ENCODE measurements around the gene ESYT3. TPM values are rescaled to one million over a fixed set of nuclear protein-coding genes. Genes with fewer than 3 reads are reported as not detected.

Gene ESYT3
- total RNA-seq, 1 donor from 2014 or later = 2.0 TPM

GRCh38 chr3:138433892-138434275, 532 bp upstream of the ESYT3 start:
- Histone ChIP-seq H3K9me3 (no peaks in the 10 kb centered on the region), H3K27me3 (peaks cover 5% of the 10 kb centered on the region), H3K36me3 (no peaks in the 10 kb centered on the region), H3K4me1 (peaks cover 26% of the 10 kb centered on the region), H3K4me3 (peak overlapping the region; percentile 53 to 56), H3K27ac (no peak overlapping the region)
- intact Hi-C loops (cut with DNase I) = no loop called here
- no peak for TF ChIP-seq POLR2AphosphoS5 (IDR thresholded peaks at IDR 0.05; ENCODE audit: insufficient read depth in 1 of 2, low read depth in 1 of 2)
- TF ChIP-seq, protein P1, sequence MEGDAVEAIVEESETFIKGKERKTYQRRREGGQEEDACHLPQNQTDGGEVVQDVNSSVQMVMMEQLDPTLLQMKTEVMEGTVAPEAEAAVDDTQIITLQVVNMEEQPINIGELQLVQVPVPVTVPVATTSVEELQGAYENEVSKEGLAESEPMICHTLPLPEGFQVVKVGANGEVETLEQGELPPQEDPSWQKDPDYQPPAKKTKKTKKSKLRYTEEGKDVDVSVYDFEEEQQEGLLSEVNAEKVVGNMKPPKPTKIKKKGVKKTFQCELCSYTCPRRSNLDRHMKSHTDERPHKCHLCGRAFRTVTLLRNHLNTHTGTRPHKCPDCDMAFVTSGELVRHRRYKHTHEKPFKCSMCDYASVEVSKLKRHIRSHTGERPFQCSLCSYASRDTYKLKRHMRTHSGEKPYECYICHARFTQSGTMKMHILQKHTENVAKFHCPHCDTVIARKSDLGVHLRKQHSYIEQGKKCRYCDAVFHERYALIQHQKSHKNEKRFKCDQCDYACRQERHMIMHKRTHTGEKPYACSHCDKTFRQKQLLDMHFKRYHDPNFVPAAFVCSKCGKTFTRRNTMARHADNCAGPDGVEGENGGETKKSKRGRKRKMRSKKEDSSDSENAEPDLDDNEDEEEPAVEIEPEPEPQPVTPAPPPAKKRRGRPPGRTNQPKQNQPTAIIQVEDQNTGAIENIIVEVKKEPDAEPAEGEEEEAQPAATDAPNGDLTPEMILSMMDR (IDR thresholded peaks at IDR 0.05) = no peak
- TF ChIP-seq POLR2A (IDR thresholded peaks at IDR 0.05) = no peak
- no peak for DNase-seq (ENCODE audit: extremely low spot score in 2 of 2)

DNA sequence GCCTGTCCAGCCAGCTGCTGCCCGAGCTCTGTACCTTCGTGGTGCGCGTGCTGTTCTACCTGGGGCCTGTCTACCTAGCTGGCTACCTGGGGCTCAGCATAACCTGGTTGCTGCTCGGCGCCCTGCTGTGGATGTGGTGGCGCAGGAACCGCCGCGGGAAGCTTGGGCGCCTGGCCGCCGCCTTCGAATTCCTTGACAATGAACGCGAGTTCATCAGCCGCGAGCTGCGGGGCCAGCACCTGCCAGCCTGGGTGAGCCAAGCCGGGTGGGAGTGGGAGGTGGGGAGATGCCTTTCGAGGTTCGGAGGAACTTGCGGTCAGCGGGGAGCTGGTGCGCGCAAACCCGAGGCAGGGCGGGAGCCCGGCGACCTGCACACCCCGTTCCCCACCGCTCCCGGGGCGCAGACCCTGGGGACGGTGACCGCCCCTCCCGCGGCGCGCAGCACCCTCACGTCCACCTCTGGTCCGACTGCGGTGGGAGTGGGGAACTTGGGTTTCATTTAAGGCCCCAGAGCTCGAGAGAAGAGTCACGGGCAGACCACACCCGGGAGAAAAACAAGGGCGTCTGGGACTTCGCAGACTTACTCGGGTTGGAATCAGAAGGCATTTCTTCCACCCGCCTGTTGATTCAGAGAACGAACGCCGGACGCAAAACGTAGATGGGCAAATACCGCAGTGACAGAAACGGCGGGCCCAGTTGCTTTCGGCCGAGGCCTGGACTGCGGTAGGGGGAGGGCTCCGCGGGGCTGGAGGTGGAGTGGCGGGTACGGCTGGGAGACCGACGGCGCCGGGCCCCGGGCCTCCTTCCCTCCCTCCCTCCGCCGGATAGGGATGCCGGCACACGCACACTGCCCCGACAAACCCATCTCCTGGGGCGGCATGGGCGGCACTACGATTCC, 708 bp downstream of the ESYT3 start:
- H3K27ac ChIP-seq = no peak overlapping the region
- no peaks in the 10 kb centered on the region for H3K9me3 ChIP-seq
- intact Hi-C loops (cut with DNase I) = no loop called here
- H3K36me3 ChIP-seq = no peaks in the 10 kb centered on the region
- DNase-seq (ENCODE audit: extremely low spot score in 2 of 2) = no peak
- TF ChIP-seq POLR2A (IDR thresholded peaks at IDR 0.05) = no peak
- no peak for TF ChIP-seq POLR2AphosphoS5 (IDR thresholded peaks at IDR 0.05; ENCODE audit: insufficient read depth in 1 of 2, low read depth in 1 of 2)
- TF ChIP-seq, protein P1 (IDR thresholded peaks at IDR 0.05) = no peak
- peak overlapping the region; percentile 53 to 56 for H3K4me3 ChIP-seq
- H3K4me1 ChIP-seq = peaks cover 26% of the 10 kb centered on the region
- peaks cover 5% of the 10 kb centered on the region for H3K27me3 ChIP-seq

GRCh38 chr3:138435840-138436239, 1.4 kb downstream of the ESYT3 start:
- TF ChIP-seq POLR2AphosphoS5 (IDR thresholded peaks at IDR 0.05; ENCODE audit: insufficient read depth in 1 of 2, low read depth in 1 of 2) (no peak), POLR2A (IDR thresholded peaks at IDR 0.05) (no peak)
- TF ChIP-seq, protein P1 (IDR thresholded peaks at IDR 0.05) = no peak
- intact Hi-C loops (cut with DNase I) = no loop called here
- Histone ChIP-seq H3K4me1 (peaks cover 26% of the 10 kb centered on the region), H3K9me3 (no peaks in the 10 kb centered on the region), H3K4me3 (peak overlapping the region; percentile 53 to 56), H3K27me3 (peaks cover 5% of the 10 kb centered on the region), H3K36me3 (no peaks in the 10 kb centered on the region), H3K27ac (no peak overlapping the region)
- DNase-seq (ENCODE audit: extremely low spot score in 2 of 2) = no peak

DNA sequence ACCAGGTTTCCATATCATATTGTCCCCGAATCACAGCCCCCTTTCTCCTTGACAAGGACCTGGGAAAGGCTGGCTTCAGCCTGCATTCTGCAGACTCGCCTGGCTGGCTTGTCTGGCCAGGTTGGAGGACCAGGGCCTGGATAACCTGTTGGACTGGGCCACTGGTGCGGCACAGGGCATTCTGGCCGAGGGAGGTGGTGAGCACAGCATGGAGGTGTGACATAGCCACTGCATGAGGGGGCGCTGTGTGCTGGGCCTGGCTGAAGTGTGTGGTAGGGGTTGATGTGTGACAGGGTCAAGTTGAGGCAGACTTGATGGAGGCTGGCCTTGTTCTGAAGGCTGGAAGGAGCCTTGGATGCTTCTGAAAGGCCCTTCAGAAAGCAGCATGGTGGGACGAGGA, 2.9 kb downstream of the ESYT3 start:
- Histone ChIP-seq H3K4me1 (peaks cover 26% of the 10 kb centered on the region), H3K27ac (no peak overlapping the region), H3K9me3 (no peaks in the 10 kb centered on the region), H3K4me3 (no peak overlapping the region), H3K36me3 (no peaks in the 10 kb centered on the region), H3K27me3 (peaks cover 5% of the 10 kb centered on the region)
- DNase-seq (ENCODE audit: extremely low spot score in 2 of 2) = no peak
- TF ChIP-seq POLR2AphosphoS5 (IDR thresholded peaks at IDR 0.05; ENCODE audit: insufficient read depth in 1 of 2, low read depth in 1 of 2) (no peak), POLR2A (IDR thresholded peaks at IDR 0.05) (no peak)
- TF ChIP-seq, protein P1 (IDR thresholded peaks at IDR 0.05) = no peak
- intact Hi-C loops (cut with DNase I) = no loop called here

DNA sequence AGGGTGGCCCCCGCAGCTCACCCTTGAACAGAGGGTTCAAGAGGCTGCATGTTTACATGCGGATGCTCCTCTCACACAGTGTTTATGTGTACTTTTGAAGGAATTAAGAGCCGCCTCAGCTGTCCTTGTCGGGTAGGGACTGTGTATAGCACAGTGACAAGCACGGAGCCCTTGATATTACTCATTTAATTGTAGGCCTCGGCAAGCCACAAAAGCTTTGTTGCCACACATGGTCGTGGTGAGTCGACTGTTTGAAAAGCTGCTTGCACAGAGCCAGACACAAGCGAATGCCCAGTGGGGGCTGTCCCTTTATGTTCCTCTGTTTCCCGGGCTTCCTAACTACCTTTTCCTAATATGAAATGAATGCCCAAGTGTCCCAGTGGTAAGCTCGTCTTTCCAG, 4.5 kb downstream of the ESYT3 start:
- TF ChIP-seq POLR2AphosphoS5 (IDR thresholded peaks at IDR 0.05; ENCODE audit: insufficient read depth in 1 of 2, low read depth in 1 of 2) (no peak), POLR2A (IDR thresholded peaks at IDR 0.05) (no peak)
- TF ChIP-seq, protein P1 (IDR thresholded peaks at IDR 0.05) = no peak
- Histone ChIP-seq H3K27ac (no peak overlapping the region), H3K27me3 (no peaks in the 10 kb centered on the region), H3K9me3 (no peaks in the 10 kb centered on the region), H3K36me3 (no peaks in the 10 kb centered on the region), H3K4me1 (peaks cover 19% of the 10 kb centered on the region), H3K4me3 (no peak overlapping the region)
- no peak for DNase-seq (ENCODE audit: extremely low spot score in 2 of 2)
- intact Hi-C loops (cut with DNase I) = no loop called here

All from vagina (tissue), 2 donors.